Measurements from ENCODE around the gene PPARA.

- TF ChIP-seq CTCF (IDR thresholded peaks at IDR 0.05; ENCODE audit: low read length) = no peak
- no peak for TF ChIP-seq EZH2 (IDR thresholded peaks at IDR 0.05; ENCODE audit: borderline replicate concordance, low read length)
Measured at GRCh38 chr22:46148816-46149511, 1.4 kb upstream of the PPARA start.

Data from OCI-LY1 (cell line).